GM12864 (cell line): ENCODE results near the gene C12orf42.
A peak's percentile ranks its signal among the peaks of the same experiment; 100 is the strongest.

Experiments used
- DNase-seq: peaks from one replicate; pipeline ENCODE4 v3.0.0-alpha.2; 2011; ENCODE audit warnings: low read depth
- H3K4me3 ChIP-seq: 2 replicates; pipeline ENCODE4 v1.5.1; 2011; ENCODE audit warnings: mild to moderate bottlenecking, low read depth, low read length, control low read depth
- TF ChIP-seq, protein P1 (sequence below): IDR thresholded peaks from 2 replicates; pipeline ENCODE4 v1.5.1; 2011; ENCODE audit warnings: low read depth, mild to moderate bottlenecking, moderate library complexity, low read length, control low read depth, inconsistent platforms; ENCODE audit errors: missing control alignments

Gene C12orf42

DNA sequence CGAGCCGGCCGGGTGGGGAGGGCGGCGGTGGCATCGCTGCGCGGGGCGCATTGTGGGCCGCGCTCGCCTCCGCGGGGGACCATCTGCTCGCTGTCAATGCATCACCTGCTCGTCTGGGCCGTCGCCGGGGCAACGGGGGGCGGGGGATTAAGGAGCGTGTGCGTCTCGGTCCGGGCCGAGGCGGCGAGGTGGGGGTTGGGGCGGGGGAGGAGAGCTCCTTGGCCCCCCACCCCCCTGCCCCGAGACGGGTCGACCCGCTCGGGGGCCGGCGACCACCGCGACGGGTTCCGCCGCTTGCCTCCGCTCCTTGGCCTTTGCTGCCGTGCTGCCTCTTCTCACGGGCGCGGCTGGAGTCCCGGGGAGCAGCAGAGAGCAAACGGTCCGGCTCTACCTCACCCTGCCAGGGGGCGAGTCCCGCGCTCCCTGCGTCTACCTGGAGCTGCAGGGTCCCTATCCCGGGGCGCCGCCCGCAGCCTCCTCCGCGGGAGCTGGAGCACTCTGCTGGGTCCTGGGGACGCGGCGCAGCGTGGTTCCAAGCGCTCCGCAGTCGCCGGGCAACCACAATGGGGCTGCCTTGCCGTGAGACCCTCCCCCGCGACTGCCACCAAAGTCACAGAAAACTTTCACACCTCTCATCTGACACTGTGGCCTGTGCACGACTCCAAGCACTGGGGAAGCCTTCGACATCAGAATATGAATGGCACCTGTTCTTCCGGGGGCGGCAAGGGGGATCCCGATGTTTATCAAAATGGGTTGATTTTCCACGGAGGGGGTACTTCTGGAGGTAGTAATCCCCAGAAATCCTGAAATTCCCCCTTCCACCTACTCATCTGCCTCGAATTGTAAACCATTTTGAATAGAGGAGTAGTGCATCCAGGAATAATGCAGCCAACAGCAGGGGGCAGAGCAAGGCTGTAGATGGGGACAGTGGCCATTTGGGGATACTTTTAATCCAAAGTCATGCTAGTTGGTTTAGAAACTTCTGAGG lies at the start of gene C12orf42:
TSS of gene C12orf42 (minus strand) at position 500 of the 988 bp plus-strand sequence. CDS start 17,542 bp downstream, outside the sequence.
- DNase-seq, result no peak
- H3K4me3 ChIP-seq, result peak within 1 kb of the TSS; percentile 49
- TF ChIP-seq, protein P1, sequence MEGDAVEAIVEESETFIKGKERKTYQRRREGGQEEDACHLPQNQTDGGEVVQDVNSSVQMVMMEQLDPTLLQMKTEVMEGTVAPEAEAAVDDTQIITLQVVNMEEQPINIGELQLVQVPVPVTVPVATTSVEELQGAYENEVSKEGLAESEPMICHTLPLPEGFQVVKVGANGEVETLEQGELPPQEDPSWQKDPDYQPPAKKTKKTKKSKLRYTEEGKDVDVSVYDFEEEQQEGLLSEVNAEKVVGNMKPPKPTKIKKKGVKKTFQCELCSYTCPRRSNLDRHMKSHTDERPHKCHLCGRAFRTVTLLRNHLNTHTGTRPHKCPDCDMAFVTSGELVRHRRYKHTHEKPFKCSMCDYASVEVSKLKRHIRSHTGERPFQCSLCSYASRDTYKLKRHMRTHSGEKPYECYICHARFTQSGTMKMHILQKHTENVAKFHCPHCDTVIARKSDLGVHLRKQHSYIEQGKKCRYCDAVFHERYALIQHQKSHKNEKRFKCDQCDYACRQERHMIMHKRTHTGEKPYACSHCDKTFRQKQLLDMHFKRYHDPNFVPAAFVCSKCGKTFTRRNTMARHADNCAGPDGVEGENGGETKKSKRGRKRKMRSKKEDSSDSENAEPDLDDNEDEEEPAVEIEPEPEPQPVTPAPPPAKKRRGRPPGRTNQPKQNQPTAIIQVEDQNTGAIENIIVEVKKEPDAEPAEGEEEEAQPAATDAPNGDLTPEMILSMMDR, result peak; percentile 76

DNA sequence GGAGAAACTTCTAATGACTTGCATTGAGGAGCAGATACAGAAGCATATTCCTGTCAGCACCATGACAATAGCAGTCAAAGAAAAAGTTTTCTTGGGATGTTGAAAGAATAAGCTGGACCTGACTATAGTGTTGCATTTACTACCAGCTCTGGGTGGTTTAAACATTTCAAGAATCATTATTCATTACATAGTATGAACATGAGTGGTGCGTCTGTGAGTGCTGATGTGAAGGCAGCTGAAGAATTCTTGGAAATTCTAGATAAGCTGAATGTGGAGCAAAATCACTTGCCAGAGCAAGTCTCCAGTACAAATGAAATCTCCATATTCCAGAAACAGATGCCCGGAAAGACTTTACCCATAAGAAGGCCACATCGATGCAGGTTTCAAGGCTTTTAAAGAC lies 46.3 kb upstream of the C12orf42 start:
- DNase-seq, result no peak
- no peak overlapping the region for H3K4me3 ChIP-seq
- TF ChIP-seq, protein P1, result no peak

DNA sequence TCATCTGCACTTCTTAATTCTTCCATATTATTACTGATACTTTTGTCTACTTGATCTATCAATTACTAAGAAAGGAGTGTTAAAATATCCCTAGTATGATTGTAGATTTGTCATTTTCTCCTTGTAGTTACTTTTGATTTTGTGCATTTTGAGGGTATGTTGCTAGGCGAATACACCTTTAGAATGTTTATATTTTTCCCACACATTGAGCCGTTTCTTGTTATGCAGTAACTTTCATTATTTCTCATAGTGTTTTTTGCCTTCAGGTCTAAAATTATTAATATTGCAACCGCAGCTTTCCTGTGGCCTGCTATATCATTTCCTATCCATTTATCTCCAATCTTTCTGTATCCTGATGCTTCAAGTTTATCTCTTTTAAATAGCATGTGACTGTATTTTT lies 44.6 kb upstream of the C12orf42 start:
- TF ChIP-seq, protein P1, result no peak
- DNase-seq, result no peak
- H3K4me3 ChIP-seq, result no peak overlapping the region

DNA sequence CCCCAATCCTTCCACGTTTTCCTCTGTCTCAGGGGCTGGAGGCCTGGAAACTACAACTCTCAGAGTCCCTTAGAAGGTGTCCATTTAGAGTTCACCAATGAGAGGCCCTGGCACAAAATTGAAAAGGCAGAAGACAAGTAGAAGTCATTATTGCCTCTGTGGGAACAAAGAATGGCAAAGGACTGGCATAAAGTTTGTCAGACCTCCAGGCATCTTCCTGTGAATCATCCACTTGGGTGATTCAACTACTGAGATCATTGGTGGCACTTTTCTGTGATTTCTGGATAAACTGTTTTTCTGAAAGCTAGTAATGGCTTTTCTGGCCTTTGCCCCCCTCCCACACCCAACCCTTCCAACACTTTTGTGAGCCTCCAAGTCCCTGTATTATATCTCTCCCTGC lies 42.6 kb upstream of the C12orf42 start:
- H3K4me3 ChIP-seq, result no peak overlapping the region
- TF ChIP-seq, protein P1, result no peak
- DNase-seq, result no peak

DNA sequence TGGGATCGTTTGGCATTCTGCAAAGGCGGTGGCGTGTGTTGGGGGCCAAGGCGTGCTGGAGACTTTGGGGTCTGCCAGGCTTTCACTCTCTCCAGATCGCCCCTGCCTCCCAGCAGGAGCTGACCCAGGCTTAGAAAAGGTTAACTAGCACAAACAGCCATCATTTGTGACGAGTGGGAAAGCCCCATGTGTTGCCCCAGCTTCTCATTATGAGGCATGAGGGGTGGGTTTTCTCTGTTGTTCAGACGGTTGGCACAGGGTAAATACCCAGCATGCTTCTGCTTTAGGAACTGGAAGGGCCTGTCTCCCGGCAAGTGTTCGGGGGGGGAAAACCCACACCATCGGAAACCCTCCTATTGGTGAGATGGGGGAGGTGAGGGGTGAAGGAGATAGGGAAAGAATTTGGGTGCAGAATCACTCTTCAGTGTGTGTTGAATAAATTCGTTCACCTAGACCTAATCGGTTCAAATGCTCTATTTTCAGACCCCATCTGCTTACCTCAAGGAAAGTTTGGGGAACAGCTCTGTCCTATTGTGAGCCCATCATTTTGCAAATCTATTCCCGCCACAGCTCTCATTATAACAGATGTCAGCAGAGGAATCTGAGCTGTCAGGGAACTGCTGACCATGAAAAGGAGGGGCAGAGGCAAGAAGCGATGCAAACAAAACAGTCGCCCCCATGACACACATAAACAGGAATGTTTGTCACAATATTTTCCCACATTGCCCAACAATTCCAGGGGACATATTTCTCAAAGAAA lies 34.7 kb upstream of the C12orf42 start:
- no peak overlapping the region for H3K4me3 ChIP-seq
- TF ChIP-seq, protein P1, result no peak
- DNase-seq, result no peak

DNA sequence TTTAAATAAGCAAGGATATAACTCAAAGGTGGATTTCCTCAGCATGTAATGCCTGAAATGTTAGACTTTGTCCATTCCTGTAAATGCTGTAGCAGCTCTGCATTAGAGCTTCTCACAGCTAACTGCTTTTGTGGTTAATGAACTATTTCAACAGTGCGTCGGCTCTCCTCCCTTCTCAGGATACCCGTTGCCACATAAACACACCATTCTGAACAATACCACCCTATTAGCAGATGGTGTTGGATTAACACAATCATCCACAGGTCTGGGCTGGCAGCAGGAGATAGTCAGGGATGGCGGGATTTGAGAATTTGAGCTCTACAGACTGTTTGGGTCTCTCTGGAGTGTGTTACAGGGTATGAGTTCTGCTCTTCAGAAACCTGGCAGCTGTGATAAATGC lies 33.5 kb upstream of the C12orf42 start:
- no peak overlapping the region for H3K4me3 ChIP-seq
- TF ChIP-seq, protein P1, result no peak
- DNase-seq, result no peak
